ENCODE measurements around the gene TMCO2. TPM values are rescaled to one million over a fixed set of nuclear protein-coding genes. Genes with fewer than 3 reads are reported as not detected.
"Not testable (repeated sequence)": the region's sequence is repeated elsewhere in the genome, so short reads cannot be mapped to it uniquely, and the experiment has no call there.

TMCO2 gene
- total RNA-seq (not detected), polyA plus RNA-seq (0.30 TPM)
- long read RNA-seq, donor 1: 0 reads
- long read RNA-seq, donor 2: 0 reads
- long read RNA-seq, donor 3: 0 reads
- long read RNA-seq, donor 4: 0 reads
- long read RNA-seq, donor 5: 0 reads
- long read RNA-seq, donor 6: 0 reads
- long read RNA-seq, donor 7: 0 reads
- long read RNA-seq, donor 8: 0 reads
- long read RNA-seq, donor 9: 0 reads
- long read RNA-seq, donor 10: 0 reads

DNA sequence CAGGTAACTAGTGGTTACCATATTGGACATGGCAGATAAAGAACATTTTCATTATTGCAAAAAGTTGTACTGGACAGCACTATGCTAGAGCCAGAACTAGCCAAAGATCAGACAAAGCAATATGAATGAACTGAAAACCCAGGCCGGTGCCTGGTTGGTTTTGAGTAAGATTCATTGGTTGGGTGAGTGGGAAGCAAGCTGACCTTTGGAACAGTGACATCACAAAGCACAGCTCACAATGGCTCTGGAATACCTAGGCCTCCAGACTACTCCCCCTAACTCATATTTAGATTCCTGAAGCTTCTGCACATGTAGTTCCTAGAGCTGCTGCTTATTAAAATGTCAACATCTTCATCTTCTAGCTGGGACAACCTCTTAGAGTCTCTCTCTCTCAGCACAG is at the start of gene TMCO2:
TMCO2 (plus strand) TSS at position 283 of the 400 bp plus-strand sequence; CDS start at position 340, 57 bp downstream.
- Histone ChIP-seq H3K36me3 (ENCODE audit: control insufficient read depth in 2 of 2, insufficient read depth in 2 of 2, low read length in 1 of 2) (no peaks in the 10 kb centered on the region), H3K27me3 (ENCODE audit: control insufficient read depth in 2 of 2, insufficient read depth in 1 of 2, low read length in 1 of 2) (no peaks in the 10 kb centered on the region), H3K9me3 (ENCODE audit: control insufficient read depth in 2 of 2, insufficient read depth in 1 of 2, low read length in 1 of 2) (no peaks in the 10 kb centered on the region), H3K4me3 (ENCODE audit: low read length in 2 of 2) (no peak within 1 kb of the TSS), H3K4me1 (ENCODE audit: control insufficient read depth in 2 of 2, insufficient read depth in 2 of 2, low read length in 2 of 2) (no peaks in the 10 kb centered on the region), H3K27ac (ENCODE audit: low read depth in 1 of 2, low read length in 1 of 2) (no peak within 1 kb of the TSS)
- WGBS: 92% methylated on average over 1 of the region's 1 CpG
- DNase-seq (ENCODE audit: low read depth in 6 of 9, low spot score in 9 of 9): no peak

GRCh38 chr1:40199126-40199525 is 48.6 kb upstream of the TMCO2 start:
- Histone ChIP-seq H3K27me3 (ENCODE audit: control insufficient read depth in 2 of 2, insufficient read depth in 1 of 2, low read length in 1 of 2) (no peaks in the 10 kb centered on the region), H3K27ac (ENCODE audit: low read depth in 1 of 2, low read length in 1 of 2) (no peak overlapping the region), H3K9me3 (ENCODE audit: control insufficient read depth in 2 of 2, insufficient read depth in 1 of 2, low read length in 1 of 2) (no peaks in the 10 kb centered on the region), H3K36me3 (ENCODE audit: control insufficient read depth in 2 of 2, insufficient read depth in 2 of 2, low read length in 1 of 2) (peaks cover 10 to 40% of the 10 kb centered on the region in 2 donors), H3K4me1 (ENCODE audit: control insufficient read depth in 2 of 2, insufficient read depth in 2 of 2, low read length in 2 of 2) (no peaks in the 10 kb centered on the region), H3K4me3 (ENCODE audit: low read length in 2 of 2) (no peak overlapping the region)
- WGBS: 98% methylated on average over 3 of the region's 3 CpGs
- no peak for DNase-seq (ENCODE audit: low read depth in 6 of 9, low spot score in 9 of 9)

DNA sequence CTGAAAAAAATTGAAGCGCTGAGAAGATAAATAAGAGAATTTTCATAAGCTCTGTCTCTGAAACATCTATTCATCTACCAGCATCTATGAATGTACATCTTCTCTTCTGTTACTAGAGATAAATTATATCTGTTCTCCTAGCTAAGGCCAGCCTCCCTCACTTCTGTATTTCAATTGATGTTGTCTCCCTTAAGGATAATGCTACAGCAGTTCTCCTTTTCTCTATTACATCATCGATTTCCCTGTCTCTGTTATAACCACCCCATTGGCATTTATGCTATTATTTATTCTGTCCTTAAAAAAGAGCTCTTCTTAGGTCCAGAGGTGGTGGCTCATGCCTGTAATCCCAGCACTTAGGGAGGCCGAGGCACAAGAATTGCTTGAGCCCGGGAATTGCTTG is 42.9 kb upstream of the TMCO2 start:
- Histone ChIP-seq H3K4me1 (ENCODE audit: control insufficient read depth in 2 of 2, insufficient read depth in 2 of 2, low read length in 2 of 2) (no peaks in the 10 kb centered on the region), H3K9me3 (ENCODE audit: control insufficient read depth in 2 of 2, insufficient read depth in 1 of 2, low read length in 1 of 2) (no peaks in the 10 kb centered on the region), H3K36me3 (ENCODE audit: control insufficient read depth in 2 of 2, insufficient read depth in 2 of 2, low read length in 1 of 2) (peaks cover 27 to 62% of the 10 kb centered on the region in 2 donors), H3K27ac (ENCODE audit: low read depth in 1 of 2, low read length in 1 of 2) (no peak overlapping the region), H3K4me3 (ENCODE audit: low read length in 2 of 2) (no peak overlapping the region), H3K27me3 (ENCODE audit: control insufficient read depth in 2 of 2, insufficient read depth in 1 of 2, low read length in 1 of 2) (no peaks in the 10 kb centered on the region)
- WGBS: 96% methylated on average over 4 of the region's 4 CpGs
- no peak for DNase-seq (ENCODE audit: low read depth in 6 of 9, low spot score in 9 of 9)

GRCh38 chr1:40210511-40211204 is 37.1 kb upstream of the TMCO2 start:
- Histone ChIP-seq H3K27me3 (ENCODE audit: control insufficient read depth in 2 of 2, insufficient read depth in 1 of 2, low read length in 1 of 2) (no peaks in the 10 kb centered on the region), H3K36me3 (ENCODE audit: control insufficient read depth in 2 of 2, insufficient read depth in 2 of 2, low read length in 1 of 2) (peaks cover 21 to 59% of the 10 kb centered on the region in 2 donors), H3K4me3 (ENCODE audit: low read length in 2 of 2) (no peak overlapping the region), H3K4me1 (ENCODE audit: control insufficient read depth in 2 of 2, insufficient read depth in 2 of 2, low read length in 2 of 2) (no peaks in the 10 kb centered on the region), H3K27ac (ENCODE audit: low read depth in 1 of 2, low read length in 1 of 2) (no peak overlapping the region), H3K9me3 (ENCODE audit: control insufficient read depth in 2 of 2, insufficient read depth in 1 of 2, low read length in 1 of 2) (no peaks in the 10 kb centered on the region)
- WGBS: 98% methylated on average over 3 of the region's 3 CpGs
- no peak for DNase-seq (ENCODE audit: low read depth in 6 of 9, low spot score in 9 of 9)

GRCh38 chr1:40218333-40218732 is 29.4 kb upstream of the TMCO2 start:
- Histone ChIP-seq H3K27ac (ENCODE audit: low read depth in 1 of 2, low read length in 1 of 2) (no peak overlapping the region), H3K9me3 (ENCODE audit: control insufficient read depth in 2 of 2, insufficient read depth in 1 of 2, low read length in 1 of 2) (no peaks in the 10 kb centered on the region), H3K27me3 (ENCODE audit: control insufficient read depth in 2 of 2, insufficient read depth in 1 of 2, low read length in 1 of 2) (no peaks in the 10 kb centered on the region), H3K36me3 (ENCODE audit: control insufficient read depth in 2 of 2, insufficient read depth in 2 of 2, low read length in 1 of 2) (peaks cover 4 to 11% of the 10 kb centered on the region in 2 donors), H3K4me3 (ENCODE audit: low read length in 2 of 2) (no peak overlapping the region), H3K4me1 (ENCODE audit: control insufficient read depth in 2 of 2, insufficient read depth in 2 of 2, low read length in 2 of 2) (no peaks in the 10 kb centered on the region)
- no peak for DNase-seq (ENCODE audit: low read depth in 6 of 9, low spot score in 9 of 9)
- over 99% methylated on average over 5 of the region's 5 CpGs for WGBS

DNA sequence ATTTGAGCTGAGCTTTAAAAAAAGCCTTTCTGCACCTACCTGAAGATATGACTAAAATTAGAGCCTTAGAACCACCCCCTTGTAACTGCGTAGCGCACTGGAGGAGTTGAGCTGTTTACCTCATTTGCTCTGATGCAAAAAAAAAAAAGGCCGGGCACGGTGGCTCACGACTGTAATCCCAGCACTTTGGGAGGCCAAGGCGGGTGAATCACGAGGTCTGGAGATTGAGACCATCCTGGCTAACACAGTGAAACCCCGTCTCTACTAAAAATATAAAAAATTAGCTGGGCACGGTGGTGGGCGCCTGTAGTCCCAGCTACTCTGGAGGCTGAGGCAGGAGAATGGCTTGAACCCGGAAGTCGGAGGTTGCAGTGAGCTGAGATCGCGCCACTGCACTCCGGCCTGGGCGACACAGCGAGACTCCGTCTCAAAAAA is 26.2 kb upstream of the TMCO2 start:
- not testable (repeated sequence) for H3K4me1 ChIP-seq (ENCODE audit: control insufficient read depth in 2 of 2, insufficient read depth in 2 of 2, low read length in 2 of 2); H3K9me3 ChIP-seq (ENCODE audit: control insufficient read depth in 2 of 2, insufficient read depth in 1 of 2, low read length in 1 of 2); DNase-seq (ENCODE audit: low read depth in 6 of 9, low spot score in 9 of 9); H3K4me3 ChIP-seq (ENCODE audit: low read length in 2 of 2); H3K27me3 ChIP-seq (ENCODE audit: control insufficient read depth in 2 of 2, insufficient read depth in 1 of 2, low read length in 1 of 2); H3K27ac ChIP-seq (ENCODE audit: low read depth in 1 of 2, low read length in 1 of 2)
- 98% methylated on average over 18 of the region's 18 CpGs for WGBS
- H3K36me3 ChIP-seq (ENCODE audit: control insufficient read depth in 2 of 2, insufficient read depth in 2 of 2, low read length in 1 of 2): peaks cover 4 to 25% of the 10 kb centered on the region in 2 donors

DNA sequence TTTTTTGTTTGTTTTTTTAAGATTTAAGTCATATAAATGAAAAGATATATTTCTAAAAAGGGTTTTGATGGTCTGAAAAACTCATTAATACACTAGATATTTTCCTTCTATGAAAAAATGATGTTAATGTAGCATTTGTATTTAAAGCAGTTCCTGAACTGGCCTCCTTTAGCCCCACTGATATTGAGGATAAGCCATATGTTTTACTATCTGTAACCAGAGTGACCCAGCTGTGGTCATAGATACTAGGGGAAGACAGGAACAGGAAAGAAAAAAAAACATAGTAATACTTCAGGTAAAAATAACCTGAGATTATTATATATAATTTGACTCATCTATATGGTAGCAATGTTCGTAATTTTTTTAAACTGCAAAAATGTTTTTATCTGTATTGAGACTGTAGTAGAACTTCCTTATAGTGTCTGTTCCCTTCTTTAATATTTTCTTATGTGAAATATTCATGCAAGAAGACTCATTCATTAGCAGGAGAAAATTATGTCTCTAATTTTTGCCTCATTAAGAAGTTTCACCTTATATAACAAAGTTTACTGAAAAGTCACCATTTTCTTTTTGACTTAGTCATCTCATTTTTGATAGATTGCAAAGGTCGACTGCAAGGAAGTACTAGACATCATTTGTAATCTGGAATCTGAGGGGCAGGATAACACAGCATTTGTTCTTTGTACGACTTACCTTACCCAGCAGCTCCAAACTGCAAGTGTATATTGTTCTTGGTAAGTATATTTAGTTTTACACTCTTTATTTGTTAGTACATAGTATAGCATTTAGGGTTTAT is 25.6 kb upstream of the TMCO2 start:
- 96% methylated on average over 3 of the region's 3 CpGs for WGBS
- H3K9me3 ChIP-seq (ENCODE audit: control insufficient read depth in 2 of 2, insufficient read depth in 1 of 2, low read length in 1 of 2): no peaks in the 10 kb centered on the region
- no peak overlapping the region for H3K4me3 ChIP-seq (ENCODE audit: low read length in 2 of 2)
- DNase-seq (ENCODE audit: low read depth in 6 of 9, low spot score in 9 of 9): no peak
- peaks cover 3 to 19% of the 10 kb centered on the region in 2 donors for H3K36me3 ChIP-seq (ENCODE audit: control insufficient read depth in 2 of 2, insufficient read depth in 2 of 2, low read length in 1 of 2)
- no peaks in the 10 kb centered on the region for H3K27me3 ChIP-seq (ENCODE audit: control insufficient read depth in 2 of 2, insufficient read depth in 1 of 2, low read length in 1 of 2)
- no peaks in the 10 kb centered on the region for H3K4me1 ChIP-seq (ENCODE audit: control insufficient read depth in 2 of 2, insufficient read depth in 2 of 2, low read length in 2 of 2)
- no peak overlapping the region for H3K27ac ChIP-seq (ENCODE audit: low read depth in 1 of 2, low read length in 1 of 2)

DNA sequence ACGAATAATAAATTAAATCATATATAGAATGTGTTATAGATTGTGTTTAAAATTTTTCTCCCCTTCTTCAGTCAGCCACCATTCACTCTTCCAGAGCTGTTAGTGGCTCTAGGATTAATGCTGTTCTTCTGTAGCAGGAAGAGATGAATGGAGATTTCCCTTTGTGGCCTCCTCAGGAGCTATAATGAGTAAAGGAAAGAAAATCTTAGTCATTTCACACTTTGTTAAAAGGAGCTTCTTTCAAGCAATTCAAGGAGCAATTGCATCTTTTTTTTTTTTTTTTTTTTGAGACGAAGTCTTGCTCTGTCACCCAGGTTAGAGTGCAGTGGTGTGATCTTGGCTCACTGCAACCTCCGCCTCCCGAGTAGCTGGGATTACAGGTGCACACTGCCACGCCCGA is 23.7 kb upstream of the TMCO2 start:
- Histone ChIP-seq H3K9me3 (ENCODE audit: control insufficient read depth in 2 of 2, insufficient read depth in 1 of 2, low read length in 1 of 2) (no peaks in the 10 kb centered on the region), H3K4me1 (ENCODE audit: control insufficient read depth in 2 of 2, insufficient read depth in 2 of 2, low read length in 2 of 2) (no peaks in the 10 kb centered on the region), H3K4me3 (ENCODE audit: low read length in 2 of 2) (no peak overlapping the region), H3K27me3 (ENCODE audit: control insufficient read depth in 2 of 2, insufficient read depth in 1 of 2, low read length in 1 of 2) (no peaks in the 10 kb centered on the region), H3K27ac (ENCODE audit: low read depth in 1 of 2, low read length in 1 of 2) (no peak overlapping the region), H3K36me3 (ENCODE audit: control insufficient read depth in 2 of 2, insufficient read depth in 2 of 2, low read length in 1 of 2) (peaks cover 0 to 23% of the 10 kb centered on the region in 2 donors)
- DNase-seq (ENCODE audit: low read depth in 6 of 9, low spot score in 9 of 9): no peak
- WGBS: 98% methylated on average over 6 of the region's 6 CpGs

DNA sequence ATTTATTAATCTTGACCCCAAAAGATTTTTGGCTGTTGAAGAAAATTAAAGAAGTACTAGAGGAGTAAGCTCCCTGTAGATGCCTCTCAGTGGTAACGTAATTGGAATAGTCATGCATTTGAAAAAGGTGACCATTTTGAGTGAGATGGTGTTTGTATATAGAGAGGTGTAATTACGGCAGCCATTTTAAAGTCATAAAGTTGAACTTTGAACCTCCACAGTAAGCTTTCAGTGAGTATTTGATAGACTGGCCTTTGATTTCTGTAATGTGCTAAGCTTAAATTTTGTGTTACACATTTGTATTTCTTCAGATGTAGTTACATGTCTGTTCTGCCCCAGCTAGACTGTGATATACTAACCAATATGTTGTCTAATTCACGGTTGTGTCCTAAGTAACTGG is 21.5 kb upstream of the TMCO2 start:
- no peak for DNase-seq (ENCODE audit: low read depth in 6 of 9, low spot score in 9 of 9)
- H3K4me1 ChIP-seq (ENCODE audit: control insufficient read depth in 2 of 2, insufficient read depth in 2 of 2, low read length in 2 of 2): no peaks in the 10 kb centered on the region
- H3K27ac ChIP-seq (ENCODE audit: low read depth in 1 of 2, low read length in 1 of 2): no peak overlapping the region
- H3K4me3 ChIP-seq (ENCODE audit: low read length in 2 of 2): no peak overlapping the region
- WGBS: 82% methylated on average over 3 of the region's 3 CpGs
- H3K36me3 ChIP-seq (ENCODE audit: control insufficient read depth in 2 of 2, insufficient read depth in 2 of 2, low read length in 1 of 2): peaks cover 0 to 26% of the 10 kb centered on the region in 2 donors
- no peaks in the 10 kb centered on the region for H3K9me3 ChIP-seq (ENCODE audit: control insufficient read depth in 2 of 2, insufficient read depth in 1 of 2, low read length in 1 of 2)
- no peaks in the 10 kb centered on the region for H3K27me3 ChIP-seq (ENCODE audit: control insufficient read depth in 2 of 2, insufficient read depth in 1 of 2, low read length in 1 of 2)
